ENCODE results near the gene COPS4.

COPS4 gene

DNA sequence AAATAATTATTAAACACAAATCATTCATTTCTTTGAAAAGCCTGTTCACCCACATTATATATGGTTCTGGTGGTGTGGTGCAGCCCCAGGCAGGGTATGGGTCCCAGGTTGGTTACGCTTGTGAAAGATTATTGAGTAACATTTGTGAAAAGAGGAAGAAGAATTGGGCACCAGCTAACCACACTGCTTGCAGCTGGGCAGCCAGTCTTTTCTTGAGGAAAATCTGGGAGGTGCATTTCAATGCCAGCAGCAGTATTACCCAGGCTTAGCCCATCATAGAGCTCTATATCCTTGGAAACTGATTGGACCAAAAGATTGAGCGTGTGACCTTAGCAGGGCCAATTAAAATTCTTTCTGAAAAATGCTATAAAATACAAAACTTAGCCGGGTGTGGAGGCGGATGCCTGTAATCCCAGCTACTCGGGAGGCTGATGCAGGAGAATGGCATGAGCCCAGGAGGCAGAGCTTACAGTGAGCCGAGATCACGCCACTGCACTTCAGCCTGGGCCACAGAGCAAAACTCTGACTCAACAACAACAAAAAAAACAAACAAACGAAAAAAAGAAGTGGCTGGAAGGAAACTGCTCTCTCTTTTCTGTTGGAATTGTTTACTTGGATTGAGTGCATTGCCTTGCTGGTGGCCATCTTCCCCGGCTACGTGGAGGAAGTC, 89.3 kb downstream of the COPS4 start:
- no peak for DNase-seq (ENCODE audit: low read depth)
